A673 (cell line): ENCODE data around the gene VANGL1. TPM values are rescaled to one million over a fixed set of nuclear protein-coding genes. Genes with fewer than 3 reads are reported as not detected.

Source experiments
- BruUV-seq: library from RNA; stranded (reverse); fragments of 400-500 nt; replicated peaks from 2 replicates; lab custom pipeline; 2021; lab: Mats Ljungman, UMichigan
- CTCF ChIA-PET: fragments of 300-600 bp; sonication (Branson Sonifier 250); formaldehyde crosslinking; loops from one replicate; lab custom pipeline; 2022; ENCODE audit warnings: antibody characterized with exemption; lab: Charles Lee
- POLR2A ChIA-PET: fragments of 300-600 bp; sonication (Branson Sonifier 250); formaldehyde crosslinking; loops from one replicate; lab custom pipeline; 2022; ENCODE audit warnings: antibody characterized with exemption; ENCODE audit not compliant: low non-redundant PET; lab: Charles Lee
- DNase-seq: peaks from one replicate; pipeline ENCODE4 v3.0.0-alpha.2; 2015; ENCODE audit warnings: low spot score
- H3K27ac ChIP-seq: fragments of 200-600 bp; sonication (generic); 2 replicates; pipeline ENCODE4 v1.5.1; 2016; ENCODE audit warnings: mixed run types, low read depth, mild to moderate bottlenecking, mixed read lengths, antibody characterized with exemption, low read length; ENCODE audit not compliant: poor library complexity, severe bottlenecking
- H3K27me3 ChIP-seq: fragments of 200-600 bp; sonication (generic); replicated peaks from 2 replicates; pipeline ENCODE4 v1.6.1; 2017; ENCODE audit warnings: mixed run types, low read depth, mild to moderate bottlenecking, mixed read lengths, antibody characterized with exemption, low read length; ENCODE audit not compliant: insufficient read depth, poor library complexity
- H3K36me3 ChIP-seq: fragments of 200-600 bp; sonication (generic); 2 replicates; pipeline ENCODE4 v1.6.1; 2016; ENCODE audit warnings: mixed run types, mild to moderate bottlenecking, mixed read lengths, antibody characterized with exemption, low read length; ENCODE audit not compliant: insufficient read depth, poor library complexity, severe bottlenecking
- H3K4me1 ChIP-seq: fragments of 200-600 bp; sonication (generic); 2 replicates; pipeline ENCODE4 v1.6.1; 2017; ENCODE audit warnings: mixed run types, mild to moderate bottlenecking, mixed read lengths, antibody characterized with exemption, low read length; ENCODE audit not compliant: insufficient read depth, poor library complexity, severe bottlenecking
- H3K4me3 ChIP-seq: fragments of 200-600 bp; sonication (generic); 2 replicates; pipeline ENCODE4 v1.5.1; 2016; ENCODE audit warnings: low read depth, mixed run types, mild to moderate bottlenecking, mixed read lengths, low read length; ENCODE audit not compliant: poor library complexity, severe bottlenecking
- H3K9me3 ChIP-seq: fragments of 200-600 bp; sonication (generic); 2 replicates; pipeline ENCODE4 v1.6.1; 2016; ENCODE audit warnings: mixed run types, low read depth, mild to moderate bottlenecking, mixed read lengths, antibody characterized with exemption, low read length; ENCODE audit not compliant: poor library complexity, severe bottlenecking
- CTCF ChIP-seq: fragments of 300-800, 200-600 bp; sonication (generic); conservative IDR thresholded peaks from 2 replicates; pipeline ENCODE4 v1.5.1; 2017; ENCODE audit warnings: low read depth, mild to moderate bottlenecking, antibody characterized with exemption, low read length, moderate library complexity, mixed read lengths
- EZH2 ChIP-seq: fragments of 200-600 bp; sonication (generic); IDR thresholded peaks from 2 replicates; pipeline ENCODE4 v1.6.1; 2017; ENCODE audit warnings: borderline replicate concordance, low read depth, mild to moderate bottlenecking, mixed read lengths, antibody characterized with exemption, low read length; ENCODE audit not compliant: poor library complexity, severe bottlenecking
- intact Hi-C: fragments of 100-400 bp; cut with micrococcal nuclease; formaldehyde crosslinking; loops from one replicate; pipeline ENCODE4 v1.10.0; 2022; ENCODE audit not compliant: unreplicated experiment
- total RNA-seq: library from RNA; stranded (reverse); gene quantifications from 2 replicates; pipeline ENCODE4 v1.2.3, GENCODE V29; 2021

VANGL1 gene
- total RNA-seq, 1 experiment from 2014 or later = 20.0 TPM

DNA sequence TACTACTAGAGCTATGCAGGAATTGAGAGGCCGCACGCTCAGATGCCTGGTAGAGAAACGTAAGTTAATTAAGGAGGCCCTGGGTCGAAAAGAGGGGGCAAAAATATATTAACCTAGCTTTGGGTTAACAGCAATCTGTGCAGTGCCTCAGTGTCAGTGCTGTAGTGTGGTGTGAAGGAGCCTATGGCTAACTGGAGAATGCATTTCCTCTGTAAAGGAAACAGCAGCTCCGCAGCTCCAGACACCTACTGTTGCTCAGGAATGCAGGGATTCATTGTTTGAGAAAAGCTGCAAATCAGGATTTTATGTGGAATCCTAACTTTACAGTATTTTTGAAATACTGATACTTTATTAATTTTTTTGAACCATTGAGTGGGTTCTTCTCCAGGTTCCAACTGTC, 18.4 kb downstream of the VANGL1 start:
- H3K4me1 ChIP-seq = no peaks in the 10 kb centered on the region
- H3K27me3 ChIP-seq = no peaks in the 10 kb centered on the region
- no peak overlapping the region for H3K4me3 ChIP-seq
- no peaks in the 10 kb centered on the region for H3K9me3 ChIP-seq
- ChIA-PET POLR2A (no interaction called here), CTCF (no interaction called here)
- intact Hi-C loops = no loop called here
- DNase-seq = no peak
- TF ChIP-seq CTCF = no peak
- no peak for TF ChIP-seq EZH2
- peaks cover 11% of the 10 kb centered on the region for H3K36me3 ChIP-seq
- no TSS peak for BruUV-seq
- no peak overlapping the region for H3K27ac ChIP-seq

DNA sequence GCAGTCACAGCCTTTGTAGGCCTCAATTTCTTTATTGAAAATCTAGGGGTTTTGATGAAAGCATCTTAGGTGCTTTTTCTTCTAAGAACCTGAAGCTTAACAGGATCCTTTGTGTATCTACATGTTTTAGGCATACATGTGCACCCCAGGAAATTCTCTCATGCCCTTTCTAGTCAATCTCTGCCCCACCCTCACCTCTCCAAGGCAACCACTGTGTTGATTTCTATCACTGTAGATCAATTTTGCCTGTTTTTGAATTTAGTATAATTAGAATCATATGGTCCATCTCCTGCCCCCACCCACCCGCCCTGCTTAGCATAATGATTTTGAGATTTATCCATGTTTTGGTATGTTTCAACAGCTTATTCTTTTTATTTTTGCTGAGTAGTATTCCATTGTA, 19.4 kb downstream of the VANGL1 start:
- Histone ChIP-seq H3K36me3 (peaks cover 11% of the 10 kb centered on the region), H3K9me3 (no peaks in the 10 kb centered on the region), H3K4me3 (no peak overlapping the region), H3K27me3 (no peaks in the 10 kb centered on the region), H3K4me1 (no peaks in the 10 kb centered on the region), H3K27ac (no peak overlapping the region)
- TF ChIP-seq EZH2 (no peak), CTCF (no peak)
- intact Hi-C loops = no loop called here
- DNase-seq = no peak
- BruUV-seq = no TSS peak
- POLR2A ChIA-PET = no interaction called here
- CTCF ChIA-PET = no interaction called here

GRCh38 chr1:115665319-115666096, 23.7 kb downstream of the VANGL1 start:
- Histone ChIP-seq H3K27ac (no peak overlapping the region), H3K27me3 (no peaks in the 10 kb centered on the region), H3K4me3 (no peak overlapping the region), H3K4me1 (no peaks in the 10 kb centered on the region), H3K9me3 (no peaks in the 10 kb centered on the region), H3K36me3 (peaks cover 25% of the 10 kb centered on the region)
- ChIA-PET CTCF (no interaction called here), POLR2A (no interaction called here)
- BruUV-seq = no TSS peak
- intact Hi-C loops = no loop called here
- TF ChIP-seq EZH2 (no peak), CTCF (no peak)
- DNase-seq = no peak
